ENCODE data around the gene GRM7.
"Not testable (repeated sequence)": the region's sequence is repeated elsewhere in the genome, so short reads cannot be mapped to it uniquely, and the experiment has no call there.

GRM7 gene

DNA sequence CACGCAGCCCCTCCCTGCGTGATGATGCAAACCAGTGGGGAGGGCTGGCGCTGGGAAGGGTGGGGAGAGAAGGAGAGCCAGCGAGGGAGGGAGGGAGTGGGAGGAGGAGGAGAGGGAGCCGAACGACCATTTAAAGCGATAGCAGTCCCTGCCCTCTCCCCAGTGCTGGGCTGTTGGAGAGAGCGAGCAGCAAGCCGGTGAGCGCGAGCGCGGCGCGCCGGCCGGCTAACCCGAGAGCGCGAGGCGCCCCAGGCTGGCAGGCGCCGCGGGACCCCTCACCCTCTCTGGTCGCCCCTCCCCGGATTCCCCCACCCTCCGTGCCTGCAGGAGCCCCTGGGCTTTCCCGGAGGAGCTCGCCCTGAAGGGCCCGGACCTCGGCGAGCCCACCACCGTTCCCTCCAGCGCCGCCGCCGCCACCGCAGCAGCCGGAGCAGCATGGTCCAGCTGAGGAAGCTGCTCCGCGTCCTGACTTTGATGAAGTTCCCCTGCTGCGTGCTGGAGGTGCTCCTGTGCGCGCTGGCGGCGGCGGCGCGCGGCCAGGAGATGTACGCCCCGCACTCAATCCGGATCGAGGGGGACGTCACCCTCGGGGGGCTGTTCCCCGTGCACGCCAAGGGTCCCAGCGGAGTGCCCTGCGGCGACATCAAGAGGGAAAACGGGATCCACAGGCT is at the start of gene GRM7:
Gene GRM7, plus strand, starts transcription at position 162 of the 671 bp plus-strand sequence.
- DNase-seq, result no peak

DNA sequence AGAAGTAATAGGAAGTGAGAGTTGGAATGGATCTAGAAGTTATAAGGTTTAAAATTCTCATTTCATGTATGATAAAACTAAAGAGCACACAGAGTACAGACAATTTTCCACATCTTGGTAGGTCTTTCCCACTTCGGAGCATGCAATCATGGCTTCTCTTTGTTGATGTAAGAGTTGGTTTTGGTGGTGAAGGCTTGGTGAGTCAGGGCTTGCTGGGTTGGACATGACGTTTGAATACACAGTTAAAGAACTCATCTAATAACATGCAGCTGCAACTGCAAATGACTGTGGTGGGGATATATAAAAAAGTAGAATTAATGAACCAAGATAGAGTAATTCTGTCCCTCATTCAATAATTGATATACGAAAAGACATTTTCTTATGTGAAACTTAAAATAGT is 39.5 kb upstream of the GRM7 start:
- no peak for DNase-seq

DNA sequence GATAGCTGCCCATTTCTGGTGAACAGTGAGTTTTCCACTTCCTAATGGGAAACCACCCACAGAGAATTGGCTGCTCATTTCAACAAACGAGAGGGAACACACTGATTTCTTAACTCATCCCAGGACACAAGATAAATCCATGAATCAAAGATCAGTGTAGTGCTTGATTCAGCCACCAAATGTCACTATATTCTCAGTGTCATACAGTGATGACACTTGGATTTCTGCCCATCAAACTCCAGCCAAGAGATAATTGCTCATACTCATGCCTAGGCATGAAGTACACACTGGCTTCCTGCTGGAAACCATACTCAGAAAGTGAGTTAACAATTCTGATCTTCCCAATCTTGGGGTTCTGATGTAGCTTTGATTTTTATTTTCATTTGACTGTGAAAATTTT is 35.4 kb upstream of the GRM7 start:
- DNase-seq, result no peak

DNA sequence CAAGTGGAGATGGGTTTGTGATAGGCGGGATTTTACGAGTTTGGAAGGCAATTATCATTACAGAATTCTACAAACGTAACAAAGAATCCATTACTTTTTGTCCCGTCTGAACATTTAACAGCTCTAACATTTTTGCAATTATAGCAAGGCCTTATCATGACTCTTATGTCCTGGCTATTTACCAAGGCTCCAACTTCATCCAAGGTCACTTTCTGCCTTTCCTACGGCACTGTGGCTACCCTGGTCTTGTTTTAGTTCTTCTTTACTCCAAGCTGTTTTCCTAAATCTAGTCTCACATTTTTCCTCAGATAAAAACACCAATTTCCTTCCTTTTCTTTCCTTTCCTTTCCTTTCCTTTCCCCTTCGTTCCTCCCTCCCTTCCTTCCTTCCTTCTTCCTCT is 33.5 kb upstream of the GRM7 start:
- DNase-seq, result no peak

DNA sequence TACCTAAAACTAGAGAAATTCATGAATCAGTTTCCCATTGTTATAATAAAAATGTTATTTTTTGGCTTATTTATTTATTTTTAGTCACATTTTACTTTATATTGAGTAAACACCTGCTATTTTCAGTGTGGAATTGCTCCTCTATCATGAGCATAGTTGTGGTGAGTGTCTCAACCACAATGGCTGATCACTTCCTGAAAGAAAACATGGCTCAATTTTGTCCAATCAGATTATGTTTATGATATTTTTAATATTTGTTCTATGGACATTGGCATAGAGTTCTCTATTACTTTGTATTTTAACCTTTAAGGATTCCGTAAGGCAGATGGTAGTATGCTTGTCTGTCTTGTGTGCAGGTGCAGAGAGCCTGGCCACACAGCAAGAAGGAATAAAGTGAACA is 16.2 kb upstream of the GRM7 start:
- no peak for DNase-seq

- DNase-seq, result no peak
Measured at GRCh38 chr3:6854184-6854583, 6.7 kb upstream of the GRM7 start.

DNA sequence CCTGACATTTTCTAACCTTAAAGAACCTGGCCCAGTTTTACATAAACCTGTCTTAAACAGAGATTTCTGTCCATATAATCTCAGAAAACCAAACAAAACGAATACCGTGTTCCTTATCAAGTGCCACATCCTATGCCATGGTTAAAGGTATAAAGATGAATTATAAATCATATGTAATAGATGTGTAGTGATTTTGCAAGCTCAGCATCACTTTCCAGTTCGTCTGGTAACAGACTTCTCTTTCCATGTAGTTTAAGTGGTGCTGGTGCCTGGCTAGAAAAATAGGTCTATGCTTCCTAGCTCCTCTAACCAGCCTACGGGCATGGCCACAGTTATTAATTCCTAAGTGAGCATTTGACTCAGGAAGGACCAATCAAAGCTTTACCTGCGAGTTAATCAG is 3.4 kb upstream of the GRM7 start:
- DNase-seq, result no peak

- DNase-seq, result no peak
Measured at GRCh38 chr3:6860149-6860953, 564 bp upstream of the GRM7 start.

DNA sequence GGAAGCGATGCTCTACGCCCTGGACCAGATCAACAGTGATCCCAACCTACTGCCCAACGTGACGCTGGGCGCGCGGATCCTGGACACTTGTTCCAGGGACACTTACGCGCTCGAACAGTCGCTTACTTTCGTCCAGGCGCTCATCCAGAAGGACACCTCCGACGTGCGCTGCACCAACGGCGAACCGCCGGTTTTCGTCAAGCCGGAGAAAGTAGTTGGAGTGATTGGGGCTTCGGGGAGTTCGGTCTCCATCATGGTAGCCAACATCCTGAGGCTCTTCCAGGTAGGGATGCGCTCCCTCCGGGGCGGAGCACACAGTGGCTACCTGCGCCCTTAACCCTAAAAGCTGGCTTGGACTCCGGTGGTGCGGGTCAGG is 698 bp downstream of the GRM7 start:
- no peak for DNase-seq

DNA sequence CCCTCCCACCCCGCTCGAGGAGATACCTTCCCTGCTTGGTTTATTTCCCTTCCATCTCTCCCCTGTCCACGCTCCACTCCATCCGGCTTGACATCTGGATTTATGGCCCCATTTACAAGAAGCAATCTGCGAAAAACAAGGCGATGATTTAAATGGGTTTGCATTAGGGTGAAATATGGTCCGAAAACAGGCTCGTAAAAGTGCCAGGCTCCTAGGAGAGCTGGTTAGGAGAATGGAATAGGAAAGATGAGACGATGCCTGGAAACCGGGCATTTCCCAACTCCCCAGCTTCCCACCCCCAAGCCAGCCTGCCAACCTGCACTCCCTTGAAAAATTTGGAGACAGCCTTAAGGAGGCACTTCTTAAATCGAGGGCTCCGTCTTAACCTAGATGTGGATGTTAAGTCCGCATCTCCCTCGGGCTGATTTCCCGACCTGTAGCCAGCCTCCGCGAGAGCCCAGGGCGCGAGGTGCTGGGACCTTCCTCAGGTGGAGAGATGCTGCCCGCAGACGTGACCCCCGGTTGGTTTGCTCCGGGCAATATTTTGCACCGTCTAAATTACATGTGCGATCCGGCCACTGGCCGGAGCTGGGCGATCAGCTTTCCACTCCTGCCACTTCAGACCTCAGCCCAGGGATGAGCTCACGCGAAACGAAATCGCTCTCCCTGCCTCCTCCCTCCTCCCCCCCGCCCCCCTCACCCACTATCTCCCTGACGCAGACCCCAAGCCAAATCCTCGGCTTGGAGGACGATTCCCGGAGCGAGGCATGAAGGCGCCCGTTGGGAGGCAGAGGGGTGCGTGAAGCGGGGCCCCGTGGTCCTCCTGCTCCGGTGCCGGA is 1.3 kb downstream of the GRM7 start:
- no peak for DNase-seq

- DNase-seq, result no peak
Measured at GRCh38 chr3:6862880-6863195, 1.9 kb downstream of the GRM7 start.

- DNase-seq, result no peak
Measured at GRCh38 chr3:6867269-6867668, 6.4 kb downstream of the GRM7 start.

DNA sequence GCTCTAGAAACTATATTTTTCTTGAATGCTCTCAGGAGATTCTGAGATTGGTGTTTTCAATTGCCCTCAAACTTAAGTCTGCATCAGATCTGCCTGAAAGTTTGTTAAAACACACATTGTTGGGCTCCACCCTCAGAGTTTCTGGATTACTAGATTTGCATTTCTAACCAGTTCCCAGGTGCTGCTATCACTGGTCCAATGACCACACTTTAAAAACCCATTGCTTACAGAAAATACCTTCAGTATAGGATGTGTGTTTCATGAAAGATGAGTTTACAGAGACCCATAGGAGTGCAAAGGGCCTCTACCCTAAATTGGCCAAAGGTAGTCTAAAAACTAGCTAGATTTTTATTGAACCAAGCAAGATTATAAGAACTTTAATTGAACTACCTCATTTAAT is 17.8 kb downstream of the GRM7 start:
- no peak for DNase-seq

GRCh38 chr3:6912240-6912639 is 51.3 kb downstream of the GRM7 start:
- no peak for DNase-seq

DNA sequence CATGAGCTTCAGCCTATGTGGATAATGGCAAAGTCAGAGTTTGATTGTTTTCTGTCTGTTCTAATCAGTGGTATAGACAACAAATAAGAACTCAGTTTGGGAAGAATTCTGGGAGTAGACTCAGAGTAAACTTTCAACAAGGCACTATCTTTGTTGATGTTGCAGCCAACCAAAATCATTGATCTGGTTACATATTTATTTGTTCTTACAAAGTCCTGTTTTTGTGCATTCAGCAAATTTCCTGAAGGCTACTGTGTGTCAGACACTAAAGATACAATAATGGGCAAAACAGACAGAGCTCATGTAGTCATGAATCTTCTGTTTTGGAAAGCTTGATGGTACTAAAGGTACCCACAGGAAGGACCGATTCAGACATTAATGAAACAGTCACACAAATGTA is 55.0 kb downstream of the GRM7 start:
- DNase-seq, result no peak

DNA sequence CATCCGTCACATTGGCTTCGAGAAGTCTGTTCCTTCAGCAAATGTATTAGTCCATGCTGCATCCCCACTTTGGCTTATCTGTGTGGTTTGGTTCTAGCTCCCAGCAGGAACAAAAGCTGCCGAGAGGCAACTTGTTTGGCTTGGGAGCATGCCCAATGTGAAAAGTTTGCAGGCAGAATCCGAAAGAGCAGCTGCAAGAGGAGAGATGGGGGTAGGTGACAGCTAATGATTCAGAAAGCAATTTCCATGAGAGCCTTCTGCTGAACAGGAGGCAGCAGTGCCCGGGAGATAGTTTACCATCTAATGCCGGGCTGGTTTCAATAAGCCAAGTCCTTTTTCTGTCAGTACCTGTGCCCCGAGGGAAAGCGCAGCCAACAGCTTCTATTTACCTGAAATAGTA is 60.2 kb downstream of the GRM7 start:
- no peak for DNase-seq

DNA sequence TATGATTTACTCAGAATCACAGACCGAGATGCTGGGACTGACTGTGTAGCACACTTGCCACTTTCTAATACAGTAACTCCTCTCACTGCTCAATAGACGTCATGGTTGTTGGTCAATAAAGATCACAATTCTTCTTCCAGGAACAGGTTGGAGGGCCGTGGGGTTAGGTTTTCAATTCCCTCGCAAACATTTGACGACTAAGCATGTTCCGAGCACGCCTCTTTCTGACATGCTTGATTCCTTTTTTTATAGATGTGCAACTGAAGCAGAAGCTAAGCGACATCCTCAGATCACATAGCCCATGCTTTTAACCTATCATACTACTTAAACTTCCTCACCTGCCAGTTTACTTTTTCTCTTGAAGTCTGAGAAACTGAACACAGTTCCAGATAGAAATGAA is 61.0 kb downstream of the GRM7 start:
- no peak for DNase-seq

- no peak for DNase-seq
Measured at GRCh38 chr3:6928064-6928463, 67.1 kb downstream of the GRM7 start.

GRCh38 chr3:6929918-6930317 is 69.0 kb downstream of the GRM7 start:
- DNase-seq, result no peak

DNA sequence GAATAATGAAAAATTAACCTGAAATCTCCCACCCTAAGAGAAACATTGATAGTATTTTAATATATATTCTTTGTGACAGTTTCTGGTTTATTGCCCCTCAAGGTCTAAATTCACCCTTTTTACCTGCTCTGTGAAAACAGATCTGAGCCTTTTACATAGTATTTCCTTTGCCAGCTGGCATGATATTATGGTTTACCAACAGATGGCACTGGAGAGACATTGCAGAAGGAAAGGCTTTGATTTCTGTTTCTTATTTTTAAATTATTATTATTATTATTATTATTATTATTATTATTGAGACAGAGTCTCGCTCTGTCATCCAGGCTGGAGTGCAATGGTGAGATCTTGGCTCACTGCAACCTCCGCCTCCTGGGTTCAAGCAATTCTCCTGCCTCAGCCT is 74.5 kb downstream of the GRM7 start:
- DNase-seq, result not testable (repeated sequence)

DNA sequence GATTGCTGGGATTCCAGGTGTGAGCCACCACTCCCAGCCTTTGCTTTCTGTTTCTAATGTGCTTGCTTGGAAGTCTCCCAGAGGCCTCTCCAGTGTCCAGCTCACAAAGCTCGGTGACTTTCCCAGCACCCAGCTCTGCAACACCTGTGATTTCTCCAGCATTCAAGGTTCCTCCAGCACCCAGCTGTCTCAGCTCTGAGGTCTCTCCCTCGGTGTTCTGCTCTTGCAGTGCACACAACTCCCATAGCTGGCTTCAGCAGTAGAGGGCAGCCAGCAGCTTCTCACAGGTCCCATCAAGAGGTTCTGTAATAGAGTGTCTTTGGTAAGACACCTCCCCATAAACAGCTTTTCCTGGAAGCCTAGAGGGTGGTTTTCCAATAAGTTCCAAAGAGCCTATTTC is 75.1 kb downstream of the GRM7 start:
- no peak for DNase-seq

DNA sequence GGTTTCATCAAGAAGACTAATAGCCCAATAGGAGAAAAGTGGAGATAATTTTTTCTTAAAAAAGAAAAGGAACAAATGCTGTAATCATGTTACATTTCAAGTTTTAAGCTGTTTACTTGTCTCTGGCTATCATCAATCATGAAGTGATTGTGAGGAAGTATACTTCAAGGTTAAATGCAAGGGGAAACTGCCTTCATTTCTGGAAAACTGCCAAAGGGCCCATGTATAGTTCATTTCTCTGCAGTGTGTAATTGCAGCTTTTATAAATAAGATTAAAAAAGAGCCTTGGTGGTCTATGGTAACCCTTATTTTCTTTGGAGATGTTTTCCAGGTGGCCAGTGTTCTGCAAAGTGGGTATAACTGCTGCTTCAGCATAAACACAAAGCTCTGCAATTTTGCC is 101.9 kb downstream of the GRM7 start:
- DNase-seq, result no peak

- DNase-seq, result no peak
Measured at GRCh38 chr3:6965881-6966280, 105.0 kb downstream of the GRM7 start.

DNA sequence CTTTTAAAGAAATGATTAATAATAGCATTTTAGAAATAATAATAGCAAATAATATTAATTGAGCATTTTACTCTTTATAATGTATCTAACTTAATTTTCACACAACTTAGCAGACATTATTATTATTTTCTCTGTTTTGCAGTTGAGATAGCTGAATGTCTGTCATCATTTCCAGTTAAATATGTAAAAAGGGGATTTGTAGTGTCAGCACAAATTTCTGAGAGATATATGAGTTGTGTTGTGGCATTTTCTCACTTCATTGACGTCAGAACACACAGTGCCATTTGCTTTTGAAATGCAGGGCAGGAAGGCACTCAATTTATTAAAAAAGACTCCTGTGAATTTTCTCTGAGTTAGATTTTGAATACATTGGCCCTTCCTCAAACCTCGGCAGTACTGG is 111.0 kb downstream of the GRM7 start:
- DNase-seq, result no peak

All from CD4-positive, alpha-beta T cell treated with Interleukin-21 for 1 hour (primary cell).